RWPE2 (cell line): ENCODE measurements around the gene KRTAP4-12.
"Not testable (repeated sequence)": the region's sequence is repeated elsewhere in the genome, so short reads cannot be mapped to it uniquely, and the experiment has no call there.

ENCODE experiments used
- ATAC-seq: fragments of 200-7000 bp; cut with Tn5 transposase; 3 replicates; pipeline ENCODE4 v1.9.1; 2021; ENCODE audit warnings: low read depth
- DNase-seq: peaks from one replicate; pipeline ENCODE4 v3.0.0-alpha.2; 2020; ENCODE audit warnings: low spot score
- H3K27ac ChIP-seq: fragments of 450-650 bp; 2 replicates; pipeline ENCODE4 v1.5.1; 2017; ENCODE audit warnings: mild to moderate bottlenecking; ENCODE audit not compliant: poor library complexity, severe bottlenecking
- H3K27me3 ChIP-seq: fragments of 250-450 bp; sonication (Bioruptor Pico); 2 replicates; pipeline ENCODE4 v1.5.1; 2021; ENCODE audit warnings: mild to moderate bottlenecking, moderate library complexity; ENCODE audit not compliant: insufficient read depth, poor library complexity, severe bottlenecking
- H3K36me3 ChIP-seq: fragments of 250-450 bp; sonication (Bioruptor Pico); 2 replicates; pipeline ENCODE4 v1.5.1; 2020; ENCODE audit warnings: low read depth, mild to moderate bottlenecking, moderate library complexity
- H3K4me1 ChIP-seq: fragments of 250-450 bp; sonication (Bioruptor Pico); 2 replicates; pipeline ENCODE4 v1.5.1; 2021; ENCODE audit warnings: mild to moderate bottlenecking, moderate library complexity; ENCODE audit not compliant: insufficient read depth, poor library complexity, severe bottlenecking
- H3K4me3 ChIP-seq: fragments of 250-450 bp; sonication (Bioruptor Pico); 2 replicates; pipeline ENCODE4 v1.5.1; 2021; ENCODE audit warnings: mild to moderate bottlenecking, moderate library complexity; ENCODE audit not compliant: severe bottlenecking
- H3K9me3 ChIP-seq: fragments of 250-450 bp; sonication (Bioruptor Pico); 2 replicates; pipeline ENCODE4 v1.5.1; 2021; ENCODE audit warnings: mild to moderate bottlenecking, moderate library complexity; ENCODE audit not compliant: severe bottlenecking
- CTCF ChIP-seq: fragments of 450-650 bp; IDR thresholded peaks from one replicate; pipeline ENCODE4 v1.5.1; 2017; ENCODE audit warnings: mild to moderate bottlenecking, moderate library complexity; ENCODE audit not compliant: poor library complexity, severe bottlenecking

Gene KRTAP4-12

GRCh38 chr17:41107941-41108450 lies 16.0 kb downstream of the KRTAP4-12 start:
- Histone ChIP-seq H3K9me3 (no peaks in the 10 kb centered on the region), H3K4me3 (no peak overlapping the region), H3K27ac (no peak overlapping the region), H3K27me3 (no peaks in the 10 kb centered on the region), H3K36me3 (no peaks in the 10 kb centered on the region), H3K4me1 (peaks cover 6% of the 10 kb centered on the region)
- TF ChIP-seq CTCF, result no peak
- no peak for DNase-seq
- no peak for ATAC-seq

GRCh38 chr17:41105347-41105746 lies 18.6 kb downstream of the KRTAP4-12 start, which contains the start of gene KRTAP4-9:
TSS of gene KRTAP4-9 (plus strand) at chr17:41105389. CDS start at chr17:41105389, 0 bp downstream.
- H3K36me3 ChIP-seq, DNase-seq, H3K9me3 ChIP-seq, ATAC-seq, H3K4me3 ChIP-seq, H3K27me3 ChIP-seq: not testable (repeated sequence)
- peaks cover 13% of the 10 kb centered on the region for H3K4me1 ChIP-seq
- H3K27ac ChIP-seq, result peak within 1 kb of the TSS; percentile 70

- H3K27me3 ChIP-seq, H3K4me3 ChIP-seq, DNase-seq, H3K36me3 ChIP-seq, H3K9me3 ChIP-seq: not testable (repeated sequence)
- Histone ChIP-seq H3K27ac (peak overlapping the region; percentile 70), H3K4me1 (peaks cover 21% of the 10 kb centered on the region)
- ATAC-seq, result peak; percentile 91
Observed at GRCh38 chr17:41104386-41105038, 19.5 kb downstream of the KRTAP4-12 start.

- no peaks in the 10 kb centered on the region for H3K27me3 ChIP-seq
- no peak overlapping the region for H3K4me3 ChIP-seq
- DNase-seq (no peak), ATAC-seq (no peak)
- no peaks in the 10 kb centered on the region for H3K36me3 ChIP-seq
- no peak for TF ChIP-seq CTCF
- peaks cover 3% of the 10 kb centered on the region for H3K9me3 ChIP-seq
- peak overlapping the region; percentile 70 for H3K27ac ChIP-seq
- H3K4me1 ChIP-seq, result peaks cover 26% of the 10 kb centered on the region
Observed at GRCh38 chr17:41103896-41104295, 20.1 kb downstream of the KRTAP4-12 start.

GRCh38 chr17:41101586-41102259 lies 22.3 kb downstream of the KRTAP4-12 start, which contains the start of gene KRTAP4-16:
TSS of gene KRTAP4-16 (minus strand) at chr17:41102209. CDS start at chr17:41102209, 0 bp downstream.
- Histone ChIP-seq H3K4me3 (no peak within 1 kb of the TSS), H3K4me1 (peaks cover 33% of the 10 kb centered on the region), H3K36me3 (no peaks in the 10 kb centered on the region), H3K27ac (peak within 1 kb of the TSS; percentile 70), H3K9me3 (peaks cover 3% of the 10 kb centered on the region), H3K27me3 (no peaks in the 10 kb centered on the region)
- ATAC-seq (no peak), DNase-seq (no peak)
- TF ChIP-seq CTCF, result no peak

- not testable (repeated sequence) for DNase-seq, H3K27me3 ChIP-seq, H3K9me3 ChIP-seq, H3K4me3 ChIP-seq, H3K36me3 ChIP-seq
- ATAC-seq, result peak; percentile 81
- H3K27ac ChIP-seq, result peak overlapping the region; percentile 89
- H3K4me1 ChIP-seq, result peaks cover 33% of the 10 kb centered on the region
Observed at GRCh38 chr17:41099682-41100480, 24.1 kb downstream of the KRTAP4-12 start.
